OCI-LY1 (cell line): ENCODE measurements around the gene LIMCH1.

ENCODE experiments used
- EZH2 ChIP-seq: fragments of 200-600 bp; sonication (generic), shearing (Covaris generic); IDR thresholded peaks from 2 replicates; pipeline ENCODE4 v1.8.0; 2017; ENCODE audit warnings: borderline replicate concordance, mixed run types, mild to moderate bottlenecking, antibody characterized with exemption, low read length, moderate library complexity, mixed read lengths
- TF ChIP-seq, protein P1 (sequence below): fragments of 200-600 bp; sonication (generic), shearing (Covaris generic); IDR thresholded peaks from 2 replicates; pipeline ENCODE4 v1.5.1; 2017; ENCODE audit warnings: mild to moderate bottlenecking, antibody characterized with exemption, low read length, moderate library complexity, mixed read lengths

DNA sequence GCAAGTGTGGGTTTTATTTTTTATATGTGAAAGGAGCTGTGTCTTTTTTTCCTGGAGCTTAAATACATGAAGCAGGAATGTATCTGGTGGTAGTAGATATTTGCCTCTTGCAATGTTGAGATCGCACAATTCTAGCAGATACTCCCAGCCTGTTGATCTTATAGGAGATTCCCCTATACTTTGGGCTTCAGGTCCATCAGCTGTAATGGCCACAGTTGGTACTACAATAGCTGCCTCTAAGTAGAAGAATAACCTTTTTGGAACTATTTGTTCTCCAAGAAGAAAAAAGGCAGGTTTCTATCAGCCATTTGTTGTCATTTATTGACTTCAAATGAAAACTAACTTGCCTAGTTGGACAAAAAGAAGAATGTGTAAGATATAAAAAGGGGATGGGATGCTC lies 37.7 kb downstream of the LIMCH1 start:
- TF ChIP-seq, protein P1, sequence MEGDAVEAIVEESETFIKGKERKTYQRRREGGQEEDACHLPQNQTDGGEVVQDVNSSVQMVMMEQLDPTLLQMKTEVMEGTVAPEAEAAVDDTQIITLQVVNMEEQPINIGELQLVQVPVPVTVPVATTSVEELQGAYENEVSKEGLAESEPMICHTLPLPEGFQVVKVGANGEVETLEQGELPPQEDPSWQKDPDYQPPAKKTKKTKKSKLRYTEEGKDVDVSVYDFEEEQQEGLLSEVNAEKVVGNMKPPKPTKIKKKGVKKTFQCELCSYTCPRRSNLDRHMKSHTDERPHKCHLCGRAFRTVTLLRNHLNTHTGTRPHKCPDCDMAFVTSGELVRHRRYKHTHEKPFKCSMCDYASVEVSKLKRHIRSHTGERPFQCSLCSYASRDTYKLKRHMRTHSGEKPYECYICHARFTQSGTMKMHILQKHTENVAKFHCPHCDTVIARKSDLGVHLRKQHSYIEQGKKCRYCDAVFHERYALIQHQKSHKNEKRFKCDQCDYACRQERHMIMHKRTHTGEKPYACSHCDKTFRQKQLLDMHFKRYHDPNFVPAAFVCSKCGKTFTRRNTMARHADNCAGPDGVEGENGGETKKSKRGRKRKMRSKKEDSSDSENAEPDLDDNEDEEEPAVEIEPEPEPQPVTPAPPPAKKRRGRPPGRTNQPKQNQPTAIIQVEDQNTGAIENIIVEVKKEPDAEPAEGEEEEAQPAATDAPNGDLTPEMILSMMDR: no peak
- no peak for TF ChIP-seq EZH2
